HepG2 (cell line): ENCODE measurements around the gene ACACB. TPM values are rescaled to one million over a fixed set of nuclear protein-coding genes. Genes with fewer than 3 reads are reported as not detected.

Experiments used
- AKAP8 ChIP-seq: sonication (generic); formaldehyde crosslinking; IDR thresholded peaks from 2 replicates; pipeline ENCODE4 v1.5.1; 2020; ENCODE audit warnings: mild to moderate bottlenecking, missing genetic modification reagents
- CREB3 ChIP-seq: sonication (generic); formaldehyde crosslinking; IDR thresholded peaks from 2 replicates; pipeline ENCODE4 v1.5.0; 2020; ENCODE audit warnings: missing genetic modification reagents
- DRAP1 ChIP-seq: IDR thresholded peaks from 2 replicates; pipeline ENCODE4 v1.6.1; 2016; ENCODE audit warnings: missing genetic modification reagents, missing compliant biosample characterization
- HOMEZ ChIP-seq: IDR thresholded peaks from 2 replicates; pipeline ENCODE4 v1.6.1; 2016; ENCODE audit warnings: low read depth
- HOXA9 ChIP-seq: sonication (generic); formaldehyde crosslinking; IDR thresholded peaks from 2 replicates; pipeline ENCODE4 v1.8.1; 2022; ENCODE audit warnings: missing genetic modification reagents, mild to moderate bottlenecking, moderate library complexity, borderline replicate concordance
- IRF2 ChIP-seq: IDR thresholded peaks from 2 replicates; pipeline ENCODE4 v1.6.1; 2018; ENCODE audit warnings: missing genetic modification reagents, missing compliant biosample characterization
- KAT2B ChIP-seq: fragments of 150-350 bp; IDR thresholded peaks from 2 replicates; pipeline ENCODE4 v1.6.1; 2014; ENCODE audit warnings: low read depth, low read length, borderline replicate concordance
- KDM4B ChIP-seq: sonication (generic); formaldehyde crosslinking; IDR thresholded peaks from 2 replicates; pipeline ENCODE4 v1.4.0; 2020; ENCODE audit warnings: missing genetic modification reagents
- KLF9 ChIP-seq: IDR thresholded peaks from 2 replicates; pipeline ENCODE4 v1.6.1; 2016; ENCODE audit warnings: low read depth
- NFATC3 ChIP-seq: sonication (generic); formaldehyde crosslinking; IDR thresholded peaks from 2 replicates; pipeline ENCODE4 v1.5.1; 2020; ENCODE audit warnings: mild to moderate bottlenecking, missing genetic modification reagents
- NFKBIZ ChIP-seq: IDR thresholded peaks from 2 replicates; pipeline ENCODE4 v1.6.1; 2018; ENCODE audit warnings: missing genetic modification reagents, missing compliant biosample characterization
- PTBP1 ChIP-seq: fragments of 200-400 bp; formaldehyde crosslinking; IDR thresholded peaks from 2 replicates; pipeline ENCODE4 v1.6.1; 2018; ENCODE audit warnings: low read length, low read depth; ENCODE audit not compliant: poor library complexity, severe bottlenecking
- SMAD1 ChIP-seq: sonication (generic); formaldehyde crosslinking; IDR thresholded peaks from 2 replicates; pipeline ENCODE4 v1.4.0; 2020; ENCODE audit warnings: missing genetic modification reagents, low read depth, mild to moderate bottlenecking, borderline replicate concordance
- SOX6 ChIP-seq, 2 experiments: fragments of 450-650 bp in 1 of 2; sonication (generic) in 1 of 2; formaldehyde crosslinking in 1 of 2; IDR thresholded peaks; 2 replicates each; pipeline versions ENCODE4 v1.4.0 to v1.6.1; 2017 to 2020; ENCODE audit warnings: antibody characterized with exemption in 1 of 2, mild to moderate bottlenecking in 1 of 2, missing genetic modification reagents in 1 of 2
- TP53 ChIP-seq: sonication (generic); formaldehyde crosslinking; conservative IDR thresholded peaks from 2 replicates; pipeline ENCODE4 v1.4.0; 2020; ENCODE audit warnings: missing genetic modification reagents
- ZBTB26 ChIP-seq: IDR thresholded peaks from 2 replicates; pipeline ENCODE4 v1.6.1; 2016; ENCODE audit warnings: missing compliant biosample characterization, missing genetic modification reagents, borderline replicate concordance
- ZBTB7A ChIP-seq: sonication (generic); formaldehyde crosslinking; IDR thresholded peaks from 2 replicates; pipeline ENCODE4 v1.8.0; 2022; ENCODE audit warnings: mild to moderate bottlenecking, missing genetic modification reagents
- ZFP82 ChIP-seq: sonication (generic); formaldehyde crosslinking; IDR thresholded peaks from 2 replicates; pipeline ENCODE4 v1.5.1; 2020; ENCODE audit warnings: mild to moderate bottlenecking, missing genetic modification reagents, borderline replicate concordance
- ZNF230 ChIP-seq: sonication (generic); formaldehyde crosslinking; IDR thresholded peaks from 2 replicates; pipeline ENCODE4 v1.4.0; 2020; ENCODE audit warnings: mild to moderate bottlenecking, missing genetic modification reagents
- ZNF256 ChIP-seq: sonication (generic); formaldehyde crosslinking; conservative IDR thresholded peaks from 2 replicates; pipeline ENCODE4 v1.4.0; 2020; ENCODE audit warnings: missing genetic modification reagents
- ZNF281 ChIP-seq: sonication (generic); formaldehyde crosslinking; IDR thresholded peaks from 2 replicates; pipeline ENCODE4 v1.4.0; 2020; ENCODE audit warnings: missing genetic modification reagents, borderline replicate concordance
- ZNF563 ChIP-seq: sonication (generic); formaldehyde crosslinking; IDR thresholded peaks from 2 replicates; pipeline ENCODE4 v1.8.0; 2022; ENCODE audit warnings: mild to moderate bottlenecking, moderate library complexity, missing genetic modification reagents
- ZNF709 ChIP-seq: sonication (generic); formaldehyde crosslinking; IDR thresholded peaks from 2 replicates; pipeline ENCODE4 v1.5.0; 2020; ENCODE audit warnings: mild to moderate bottlenecking, missing genetic modification reagents
- polyA plus RNA-seq, 8 experiments: library from polyadenylated mRNA; depleted of rRNA in 3 of 8; stranded (reverse) in 7 of 8; unstranded in 1 of 8; fragments of >200 nt; fragmentation: Illumina TruSeq in 4 of 8; extraction: Trizol in 4 of 8; gene quantifications; 2 replicates each; pipeline versions ENCODE4 v1.2.1 to v1.2.3, GENCODE V29; 2011 to 2016; ENCODE audit warnings: low read depth in 4 of 8, missing spikeins in 1 of 8, mixed read lengths in 1 of 8; ENCODE audit not compliant: insufficient read depth in 1 of 8
- total RNA-seq, 5 experiments: library from RNA; depleted of rRNA; stranded (reverse); fragments of >200 nt; fragmentation: Illumina TruSeq; extraction: Trizol; gene quantifications; 2 replicates each; pipeline ENCODE4 v1.2.3, GENCODE V29; 2016; ENCODE audit warnings: low read depth in 1 of 5

The ACACB gene
- total and polyA plus RNA-seq, 2 of the 13 experiments (the other 11 are each of a cell fraction or from before 2014, with no cell fraction given), result 6.2 to 8.6 TPM

- TF ChIP-seq ZNF281 (CRISPR knock-in tag) (peak; percentile 54), ZNF709 (no peak), ZFP82 (CRISPR knock-in tag) (no peak), ZBTB26 (no peak), SOX6 (IDR thresholded peaks at IDR 0.05) (no peak), SOX6 (CRISPR knock-in tag; IDR thresholded peaks at IDR 0.05) (peak; percentile 99), ZNF230 (no peak), IRF2 (CRISPR knock-in tag) (peak; percentile 72), SMAD1 (CRISPR knock-in tag) (no peak), KLF9 (CRISPR knock-in tag) (no peak), NFATC3 (CRISPR knock-in tag) (no peak), ZBTB7A (0 out of 2 replicates have a peak, but pooled peaks have one; percentile 2), KAT2B (no peak), DRAP1 (CRISPR knock-in tag) (no peak), NFKBIZ (CRISPR knock-in tag) (peak; percentile 54; the same call in 1 of the 2 replicates), AKAP8 (CRISPR knock-in tag) (no peak), HOMEZ (CRISPR knock-in tag) (peak; percentile 37; the same call in 1 of the 2 replicates), TP53 (no peak), ZNF563 (CRISPR knock-in tag) (no peak), CREB3 (CRISPR knock-in tag) (no peak), ZNF256 (no peak), HOXA9 (CRISPR knock-in tag) (no peak), PTBP1 (no peak), KDM4B (no peak)
These were observed 161.7 kb downstream of the ACACB start (continued) for GRCh38 chr12:109277899-109278762.
